ENCODE measurements around the gene STEAP3. TPM values are rescaled to one million over a fixed set of nuclear protein-coding genes. Genes with fewer than 3 reads are reported as not detected.
A peak's percentile ranks its signal among the peaks of the same experiment; 100 is the strongest.

The STEAP3 gene
- total RNA-seq, 1 experiment from 2014 or later = 15.4 TPM

DNA sequence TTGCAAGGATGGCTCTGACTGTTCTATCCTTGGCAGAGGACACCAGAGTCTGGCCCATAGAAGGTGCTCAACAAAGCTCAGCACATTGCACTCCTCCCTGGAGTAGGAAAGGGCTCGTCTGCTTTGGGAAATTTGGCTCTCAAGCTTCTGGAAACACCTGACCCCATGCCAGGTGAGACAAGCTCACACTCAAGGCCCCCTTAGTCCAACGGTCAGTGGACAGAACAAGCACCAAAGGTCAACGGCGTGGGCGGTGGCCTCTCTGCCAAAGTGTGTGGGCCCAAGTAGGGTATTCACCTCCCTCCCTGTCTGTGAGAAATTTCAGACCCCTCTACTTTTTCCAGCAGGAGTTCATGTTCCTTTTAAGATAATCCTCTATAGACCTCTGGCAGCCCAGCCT, 2.0 kb upstream of the STEAP3 start:
- Histone ChIP-seq H2AFZ (ENCODE audit: low read length) (no peak overlapping the region), H3K23ac (ENCODE audit: insufficient read length, low read depth, low read length) (no peak overlapping the region), H4K5ac (ENCODE audit: insufficient read length, low read depth, low read length) (no peak overlapping the region), H3K9ac (ENCODE audit: extremely low read depth, insufficient read length, low read length) (no peak overlapping the region), H2BK120ac (ENCODE audit: low read depth, low read length, poor library complexity, severe bottlenecking) (no peak overlapping the region), H3T11ph (ENCODE audit: low read length) (no peak overlapping the region), H3K4me1 (ENCODE audit: insufficient read depth, low read length) (peaks cover 13% of the 10 kb centered on the region), H2BK5ac (ENCODE audit: insufficient read length, low read length) (no peak overlapping the region), H4K91ac (ENCODE audit: insufficient read length, low read depth, low read length) (no peak overlapping the region), H3K56ac (ENCODE audit: insufficient read length, low read depth, low read length) (no peak overlapping the region), H2AK5ac (ENCODE audit: insufficient read length, low read length) (no peak overlapping the region), H3K79me1 (ENCODE audit: insufficient read depth, low read depth, low read length, poor library complexity, severe bottlenecking) (no peaks in the 10 kb centered on the region), H3K4me2 (ENCODE audit: insufficient read depth, insufficient read length, low read length) (no peak overlapping the region), H3K14ac (ENCODE audit: insufficient read depth, low read length) (no peak overlapping the region), H2BK15ac (ENCODE audit: low read depth, low read length) (no peak overlapping the region), H3K23me2 (ENCODE audit: insufficient read length, low read depth, low read length, poor library complexity, severe bottlenecking) (peaks cover 7% of the 10 kb centered on the region), H4K8ac (replicated peaks; ENCODE audit: insufficient read length, low read depth, low read length) (no peak overlapping the region), H3K4ac (ENCODE audit: low read depth, low read length) (no peak overlapping the region), H3K9me3 (ENCODE audit: control insufficient read depth, low read depth, low read length) (no peaks in the 10 kb centered on the region), H3K18ac (ENCODE audit: insufficient read length, low read depth, low read length) (no peak overlapping the region), H3K27me3 (ENCODE audit: insufficient read depth, low read length) (no peaks in the 10 kb centered on the region), H2BK20ac (ENCODE audit: low read depth, low read length, poor library complexity, severe bottlenecking) (no peak overlapping the region), H3K79me2 (ENCODE audit: insufficient read depth, low read length) (no peaks in the 10 kb centered on the region), H4K20me1 (ENCODE audit: control insufficient read depth, insufficient read depth, insufficient read length) (no peaks in the 10 kb centered on the region), H2BK12ac (ENCODE audit: insufficient read length, low read depth, low read length) (no peak overlapping the region), H3K27ac (ENCODE audit: insufficient read length, low read depth, low read length) (no peak overlapping the region)
- peaks cover 21% of the 10 kb centered on the region for H3K27me3 Mint-ChIP-seq (ENCODE audit: low read depth)
- H3K36me3 Mint-ChIP-seq (ENCODE audit: insufficient read depth in 1 of 3, low read depth in 3 of 3) = no peaks in the 10 kb centered on the region; a peak in 1 of 7 replicates
- H3K4me1 Mint-ChIP-seq = peaks cover 59 to 65% of the 10 kb centered on the region in 2 experiments
- H3K9me3 Mint-ChIP-seq = no peaks in the 10 kb centered on the region
- H3K27ac Mint-ChIP-seq = no peak overlapping the region
- TF ChIP-seq, protein P1, sequence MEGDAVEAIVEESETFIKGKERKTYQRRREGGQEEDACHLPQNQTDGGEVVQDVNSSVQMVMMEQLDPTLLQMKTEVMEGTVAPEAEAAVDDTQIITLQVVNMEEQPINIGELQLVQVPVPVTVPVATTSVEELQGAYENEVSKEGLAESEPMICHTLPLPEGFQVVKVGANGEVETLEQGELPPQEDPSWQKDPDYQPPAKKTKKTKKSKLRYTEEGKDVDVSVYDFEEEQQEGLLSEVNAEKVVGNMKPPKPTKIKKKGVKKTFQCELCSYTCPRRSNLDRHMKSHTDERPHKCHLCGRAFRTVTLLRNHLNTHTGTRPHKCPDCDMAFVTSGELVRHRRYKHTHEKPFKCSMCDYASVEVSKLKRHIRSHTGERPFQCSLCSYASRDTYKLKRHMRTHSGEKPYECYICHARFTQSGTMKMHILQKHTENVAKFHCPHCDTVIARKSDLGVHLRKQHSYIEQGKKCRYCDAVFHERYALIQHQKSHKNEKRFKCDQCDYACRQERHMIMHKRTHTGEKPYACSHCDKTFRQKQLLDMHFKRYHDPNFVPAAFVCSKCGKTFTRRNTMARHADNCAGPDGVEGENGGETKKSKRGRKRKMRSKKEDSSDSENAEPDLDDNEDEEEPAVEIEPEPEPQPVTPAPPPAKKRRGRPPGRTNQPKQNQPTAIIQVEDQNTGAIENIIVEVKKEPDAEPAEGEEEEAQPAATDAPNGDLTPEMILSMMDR (conservative IDR thresholded peaks at IDR 0.05) = no peak
- peak overlapping the region in 1 of 2 experiments; percentile 2; a peak in 2 of 5 replicates for H3K4me3 Mint-ChIP-seq
- WGBS (ENCODE audit: extremely low coverage, insufficient read length, low lambda C conversion rate) = no CpG with 5 or more reads among the region's 5 CpGs
- DNase-seq = no peak
